HL-60 (cell line): ENCODE results near the gene NFE2L3.

Experiments
- GABPA ChIP-seq: IDR thresholded peaks from 2 replicates; pipeline ENCODE4 v1.6.1; 2012; ENCODE audit warnings: low read depth
- POLR2AphosphoS5 ChIP-seq: IDR thresholded peaks from 2 replicates; pipeline ENCODE4 v1.6.1; 2012; ENCODE audit warnings: low read depth
- SPI1 ChIP-seq: IDR thresholded peaks from 2 replicates; pipeline ENCODE4 v1.6.1; 2012; ENCODE audit warnings: low read depth, mild to moderate bottlenecking, borderline replicate concordance
- TF ChIP-seq, protein P1 (sequence below): IDR thresholded peaks from one replicate; pipeline ENCODE4 v1.5.1; 2011; ENCODE audit warnings: low read length, control low read depth, inconsistent platforms; ENCODE audit not compliant: insufficient read depth
- TF ChIP-seq, protein P2 (sequence below): IDR thresholded peaks from 2 replicates; pipeline ENCODE4 v1.6.1; 2012; ENCODE audit warnings: low read depth; ENCODE audit not compliant: insufficient replicate concordance

- TF ChIP-seq, protein P1, sequence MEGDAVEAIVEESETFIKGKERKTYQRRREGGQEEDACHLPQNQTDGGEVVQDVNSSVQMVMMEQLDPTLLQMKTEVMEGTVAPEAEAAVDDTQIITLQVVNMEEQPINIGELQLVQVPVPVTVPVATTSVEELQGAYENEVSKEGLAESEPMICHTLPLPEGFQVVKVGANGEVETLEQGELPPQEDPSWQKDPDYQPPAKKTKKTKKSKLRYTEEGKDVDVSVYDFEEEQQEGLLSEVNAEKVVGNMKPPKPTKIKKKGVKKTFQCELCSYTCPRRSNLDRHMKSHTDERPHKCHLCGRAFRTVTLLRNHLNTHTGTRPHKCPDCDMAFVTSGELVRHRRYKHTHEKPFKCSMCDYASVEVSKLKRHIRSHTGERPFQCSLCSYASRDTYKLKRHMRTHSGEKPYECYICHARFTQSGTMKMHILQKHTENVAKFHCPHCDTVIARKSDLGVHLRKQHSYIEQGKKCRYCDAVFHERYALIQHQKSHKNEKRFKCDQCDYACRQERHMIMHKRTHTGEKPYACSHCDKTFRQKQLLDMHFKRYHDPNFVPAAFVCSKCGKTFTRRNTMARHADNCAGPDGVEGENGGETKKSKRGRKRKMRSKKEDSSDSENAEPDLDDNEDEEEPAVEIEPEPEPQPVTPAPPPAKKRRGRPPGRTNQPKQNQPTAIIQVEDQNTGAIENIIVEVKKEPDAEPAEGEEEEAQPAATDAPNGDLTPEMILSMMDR: no peak
- no peak for TF ChIP-seq POLR2AphosphoS5
- TF ChIP-seq, protein P2, sequence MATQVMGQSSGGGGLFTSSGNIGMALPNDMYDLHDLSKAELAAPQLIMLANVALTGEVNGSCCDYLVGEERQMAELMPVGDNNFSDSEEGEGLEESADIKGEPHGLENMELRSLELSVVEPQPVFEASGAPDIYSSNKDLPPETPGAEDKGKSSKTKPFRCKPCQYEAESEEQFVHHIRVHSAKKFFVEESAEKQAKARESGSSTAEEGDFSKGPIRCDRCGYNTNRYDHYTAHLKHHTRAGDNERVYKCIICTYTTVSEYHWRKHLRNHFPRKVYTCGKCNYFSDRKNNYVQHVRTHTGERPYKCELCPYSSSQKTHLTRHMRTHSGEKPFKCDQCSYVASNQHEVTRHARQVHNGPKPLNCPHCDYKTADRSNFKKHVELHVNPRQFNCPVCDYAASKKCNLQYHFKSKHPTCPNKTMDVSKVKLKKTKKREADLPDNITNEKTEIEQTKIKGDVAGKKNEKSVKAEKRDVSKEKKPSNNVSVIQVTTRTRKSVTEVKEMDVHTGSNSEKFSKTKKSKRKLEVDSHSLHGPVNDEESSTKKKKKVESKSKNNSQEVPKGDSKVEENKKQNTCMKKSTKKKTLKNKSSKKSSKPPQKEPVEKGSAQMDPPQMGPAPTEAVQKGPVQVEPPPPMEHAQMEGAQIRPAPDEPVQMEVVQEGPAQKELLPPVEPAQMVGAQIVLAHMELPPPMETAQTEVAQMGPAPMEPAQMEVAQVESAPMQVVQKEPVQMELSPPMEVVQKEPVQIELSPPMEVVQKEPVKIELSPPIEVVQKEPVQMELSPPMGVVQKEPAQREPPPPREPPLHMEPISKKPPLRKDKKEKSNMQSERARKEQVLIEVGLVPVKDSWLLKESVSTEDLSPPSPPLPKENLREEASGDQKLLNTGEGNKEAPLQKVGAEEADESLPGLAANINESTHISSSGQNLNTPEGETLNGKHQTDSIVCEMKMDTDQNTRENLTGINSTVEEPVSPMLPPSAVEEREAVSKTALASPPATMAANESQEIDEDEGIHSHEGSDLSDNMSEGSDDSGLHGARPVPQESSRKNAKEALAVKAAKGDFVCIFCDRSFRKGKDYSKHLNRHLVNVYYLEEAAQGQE: no peak
- TF ChIP-seq SPI1: no peak
- TF ChIP-seq GABPA: no peak
Measured at GRCh38 chr7:26189697-26190096, 37.7 kb downstream of the NFE2L3 start.
